AG04450 (cell line): ENCODE results near the gene SLC22A16. TPM values are rescaled to one million over a fixed set of nuclear protein-coding genes. Genes with fewer than 3 reads are reported as not detected.
"Not testable (repeated sequence)": the region's sequence is repeated elsewhere in the genome, so short reads cannot be mapped to it uniquely, and the experiment has no call there.

ENCODE experiments used
- CTCF ChIA-PET: fragments of 300-600, 350-600 bp; formaldehyde crosslinking; extraction: SDS; loops from one replicate; lab custom pipeline; 2022; ENCODE audit warnings: antibody characterized with exemption, inconsistent platforms; lab: Charles Lee
- POLR2A ChIA-PET: fragments of 350-600 bp; formaldehyde crosslinking; extraction: SDS; loops from one replicate; lab custom pipeline; 2021; ENCODE audit warnings: antibody characterized with exemption, inconsistent platforms; lab: Yijun Ruan, JAX
- DNase-seq: peaks from one replicate; pipeline ENCODE4 v3.0.0-alpha.2; 2011; ENCODE audit warnings: low read depth, low spot score
- H3K27ac ChIP-seq: one replicate; pipeline ENCODE4 v1.5.1; 2012; ENCODE audit warnings: low read depth, low read length, control low read depth
- H3K27me3 ChIP-seq: one replicate; pipeline ENCODE4 v1.6.0; 2012; ENCODE audit warnings: low read length; ENCODE audit not compliant: control insufficient read depth, insufficient read depth
- H3K4me3 ChIP-seq: 2 replicates; pipeline ENCODE4 v1.5.1; 2011; ENCODE audit warnings: mild to moderate bottlenecking, low read depth, low read length, control low read depth
- H3K9me3 ChIP-seq: 2 replicates; pipeline ENCODE4 v1.5.1; 2012; ENCODE audit warnings: low read length; ENCODE audit not compliant: control insufficient read depth, insufficient read depth
- polyA plus RNA-seq: library from polyadenylated mRNA; depleted of rRNA; stranded (reverse); fragments of >200 nt; gene quantifications from 2 replicates; pipeline ENCODE4 v1.2.3, GENCODE V29; 2011
- TF ChIP-seq, protein P1 (sequence below): IDR thresholded peaks from 2 replicates; pipeline ENCODE4 v1.5.1; 2011; ENCODE audit warnings: low read depth, low read length, control low read depth, inconsistent platforms

The SLC22A16 gene
- polyA plus RNA-seq, 1 experiment: 0.12 TPM

DNA sequence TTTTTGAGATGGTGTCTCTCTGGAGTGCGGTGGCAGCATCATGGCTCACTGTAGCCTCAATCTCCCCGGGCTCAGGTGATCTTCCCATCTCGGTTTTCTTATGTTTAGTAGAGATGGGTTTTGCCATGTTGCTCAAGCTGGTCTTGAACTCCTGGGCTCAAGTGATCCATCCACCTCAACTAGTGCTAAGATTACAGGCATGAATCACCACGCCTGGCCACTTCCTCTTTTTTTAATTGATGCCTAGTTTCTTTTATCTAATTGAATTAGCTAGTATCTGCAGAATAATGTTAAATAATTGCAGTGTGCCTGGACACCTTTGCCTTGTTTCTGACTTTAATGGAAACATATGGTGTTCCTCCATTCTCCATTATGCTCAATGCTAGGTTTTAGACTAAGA is 38.4 kb upstream of the SLC22A16 start:
- CTCF ChIA-PET: no interaction called here

DNA sequence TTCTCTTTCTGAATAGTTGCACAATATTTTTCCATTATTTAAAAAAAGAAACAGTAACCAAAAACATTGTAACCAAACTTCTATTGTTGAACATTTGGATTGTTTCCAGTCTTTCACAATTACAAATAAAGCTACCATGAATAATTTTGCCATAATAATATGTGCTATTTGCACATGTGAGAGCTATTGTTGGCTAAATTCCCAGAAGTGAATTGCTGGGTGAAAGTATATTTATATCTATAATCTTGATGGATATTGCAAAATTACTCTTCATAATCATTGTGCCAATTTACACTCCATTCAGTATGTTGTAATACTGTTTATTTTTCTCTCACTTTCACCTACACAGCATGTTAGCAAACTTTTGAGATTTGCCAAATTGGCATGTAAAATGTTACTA is 36.6 kb upstream of the SLC22A16 start:
- H3K4me3 ChIP-seq: no peak overlapping the region
- H3K9me3 ChIP-seq: peaks cover 3% of the 10 kb centered on the region; the same call in 1 of the 2 replicates
- TF ChIP-seq, protein P1, sequence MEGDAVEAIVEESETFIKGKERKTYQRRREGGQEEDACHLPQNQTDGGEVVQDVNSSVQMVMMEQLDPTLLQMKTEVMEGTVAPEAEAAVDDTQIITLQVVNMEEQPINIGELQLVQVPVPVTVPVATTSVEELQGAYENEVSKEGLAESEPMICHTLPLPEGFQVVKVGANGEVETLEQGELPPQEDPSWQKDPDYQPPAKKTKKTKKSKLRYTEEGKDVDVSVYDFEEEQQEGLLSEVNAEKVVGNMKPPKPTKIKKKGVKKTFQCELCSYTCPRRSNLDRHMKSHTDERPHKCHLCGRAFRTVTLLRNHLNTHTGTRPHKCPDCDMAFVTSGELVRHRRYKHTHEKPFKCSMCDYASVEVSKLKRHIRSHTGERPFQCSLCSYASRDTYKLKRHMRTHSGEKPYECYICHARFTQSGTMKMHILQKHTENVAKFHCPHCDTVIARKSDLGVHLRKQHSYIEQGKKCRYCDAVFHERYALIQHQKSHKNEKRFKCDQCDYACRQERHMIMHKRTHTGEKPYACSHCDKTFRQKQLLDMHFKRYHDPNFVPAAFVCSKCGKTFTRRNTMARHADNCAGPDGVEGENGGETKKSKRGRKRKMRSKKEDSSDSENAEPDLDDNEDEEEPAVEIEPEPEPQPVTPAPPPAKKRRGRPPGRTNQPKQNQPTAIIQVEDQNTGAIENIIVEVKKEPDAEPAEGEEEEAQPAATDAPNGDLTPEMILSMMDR: no peak
- no peak for DNase-seq
- ChIA-PET CTCF (no interaction called here), POLR2A (no interaction called here)
- no peak overlapping the region for H3K27ac ChIP-seq
- no peaks in the 10 kb centered on the region for H3K27me3 ChIP-seq

More for the DNA sequence above, 38.4 kb upstream of the SLC22A16 start:
- no peaks in the 10 kb centered on the region for H3K9me3 ChIP-seq
- TF ChIP-seq, protein P1: no peak
- no peaks in the 10 kb centered on the region for H3K27me3 ChIP-seq
- POLR2A ChIA-PET: no interaction called here
- no peak overlapping the region for H3K27ac ChIP-seq
- no peak for DNase-seq
- H3K4me3 ChIP-seq: no peak overlapping the region

DNA sequence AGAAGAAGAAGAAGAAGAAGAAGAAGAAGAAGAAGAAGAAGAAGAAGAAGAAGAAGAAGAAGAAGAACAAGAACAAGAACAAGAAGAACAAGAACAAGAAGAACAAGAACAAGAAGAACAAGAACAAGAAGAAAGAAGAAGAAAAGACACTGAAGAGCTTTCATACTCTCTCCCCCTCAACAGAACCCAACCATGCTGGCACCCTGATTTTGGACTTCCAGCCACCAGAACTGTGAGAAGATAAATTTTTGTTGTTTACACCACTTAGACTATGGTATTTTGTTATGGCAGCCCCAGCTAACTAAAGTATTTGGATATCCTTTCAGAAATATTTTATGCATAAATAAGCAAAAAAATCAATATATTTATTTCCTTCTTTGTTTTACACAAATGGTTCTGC is 36.1 kb upstream of the SLC22A16 start:
- POLR2A ChIA-PET, H3K27ac ChIP-seq, H3K9me3 ChIP-seq, CTCF ChIA-PET, DNase-seq, H3K4me3 ChIP-seq, H3K27me3 ChIP-seq: not testable (repeated sequence)

DNA sequence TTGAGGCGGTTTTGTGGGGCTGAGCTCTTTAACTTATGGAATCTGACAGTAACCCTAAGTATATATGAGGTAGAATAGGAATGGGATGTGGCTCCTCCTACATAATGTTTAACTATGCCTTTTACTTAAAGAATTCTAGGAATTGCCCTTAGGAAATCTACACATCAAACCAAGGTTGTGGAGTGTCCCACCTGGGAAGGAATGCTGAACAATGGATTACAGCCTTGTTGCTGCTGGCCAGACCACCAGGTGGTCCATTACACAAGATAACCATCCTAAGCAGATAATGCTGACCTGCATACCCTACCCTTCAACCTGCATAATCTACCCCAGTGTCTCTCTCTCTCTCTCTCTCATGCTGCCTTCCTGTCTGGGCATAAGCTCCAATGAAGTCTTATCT is 35.0 kb upstream of the SLC22A16 start:
- DNase-seq: no peak
- TF ChIP-seq, protein P1: no peak
- CTCF ChIA-PET: interaction anchor here (0.8 kb wide), 1 partner anchor 17 kb away, joined by 3 read pairs; no protein-coding TSS in a partner anchor
- H3K27ac ChIP-seq: no peak overlapping the region
- H3K4me3 ChIP-seq: no peak overlapping the region
- POLR2A ChIA-PET: no interaction called here
- no peaks in the 10 kb centered on the region for H3K27me3 ChIP-seq
- peaks cover 3% of the 10 kb centered on the region; the same call in 1 of the 2 replicates for H3K9me3 ChIP-seq

DNA sequence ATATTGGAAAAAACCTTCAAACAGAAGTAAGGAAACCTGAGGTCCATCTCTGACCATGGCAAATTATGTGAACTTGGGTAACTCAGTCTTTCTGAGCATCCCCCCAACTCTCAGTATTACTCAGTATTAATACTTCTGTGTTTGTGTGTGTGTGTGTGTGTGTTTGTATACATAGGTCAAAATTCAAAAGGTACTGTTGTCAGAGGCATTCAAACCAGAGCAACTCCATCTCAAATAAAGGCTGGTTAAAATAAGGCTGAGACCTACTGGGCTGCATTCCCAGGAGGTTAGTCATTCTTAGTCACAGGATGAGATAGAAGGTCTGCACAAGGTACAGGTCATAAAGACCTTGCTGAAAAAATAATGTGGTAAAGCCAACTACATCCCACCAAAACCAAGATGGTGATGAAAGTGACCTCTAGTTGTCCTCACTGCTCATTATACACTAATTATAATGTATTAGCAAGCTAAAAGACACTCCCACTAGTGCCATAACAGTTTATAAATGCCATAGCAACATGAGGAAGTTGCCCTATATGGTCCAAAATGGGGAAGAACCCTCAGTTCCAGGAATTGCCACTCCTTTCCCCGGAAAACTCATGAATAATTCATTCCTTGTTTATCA is 33.3 kb upstream of the SLC22A16 start:
- Histone ChIP-seq H3K27me3 (peaks cover 7% of the 10 kb centered on the region), H3K4me3 (no peak overlapping the region), H3K9me3 (peaks cover 3% of the 10 kb centered on the region; the same call in 1 of the 2 replicates), H3K27ac (no peak overlapping the region)
- POLR2A ChIA-PET: no interaction called here
- CTCF ChIA-PET: no interaction called here
- TF ChIP-seq, protein P1: no peak
- DNase-seq: no peak

DNA sequence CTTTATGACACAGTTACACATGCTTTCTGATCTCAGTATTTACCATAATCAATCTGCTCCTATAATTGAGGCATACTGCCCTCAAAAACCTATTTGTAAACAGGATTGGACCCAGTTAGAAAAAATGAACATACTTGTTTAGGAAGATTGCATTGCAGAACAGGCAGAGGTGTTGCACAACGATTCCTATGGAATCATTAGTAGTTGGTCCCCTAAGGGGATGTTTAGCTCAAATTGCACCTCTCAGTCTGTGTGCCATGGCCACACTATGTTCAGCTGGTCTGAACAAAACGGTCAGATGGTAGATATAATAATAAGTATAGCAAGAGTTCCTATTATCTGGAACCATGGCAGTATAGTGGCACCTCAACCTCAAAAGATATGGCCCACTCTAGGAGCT is 28.5 kb upstream of the SLC22A16 start:
- POLR2A ChIA-PET, H3K4me3 ChIP-seq, DNase-seq, CTCF ChIA-PET, H3K9me3 ChIP-seq, H3K27ac ChIP-seq, H3K27me3 ChIP-seq: not testable (repeated sequence)
